ENCODE results near the gene RAB22A.

The RAB22A gene

DNA sequence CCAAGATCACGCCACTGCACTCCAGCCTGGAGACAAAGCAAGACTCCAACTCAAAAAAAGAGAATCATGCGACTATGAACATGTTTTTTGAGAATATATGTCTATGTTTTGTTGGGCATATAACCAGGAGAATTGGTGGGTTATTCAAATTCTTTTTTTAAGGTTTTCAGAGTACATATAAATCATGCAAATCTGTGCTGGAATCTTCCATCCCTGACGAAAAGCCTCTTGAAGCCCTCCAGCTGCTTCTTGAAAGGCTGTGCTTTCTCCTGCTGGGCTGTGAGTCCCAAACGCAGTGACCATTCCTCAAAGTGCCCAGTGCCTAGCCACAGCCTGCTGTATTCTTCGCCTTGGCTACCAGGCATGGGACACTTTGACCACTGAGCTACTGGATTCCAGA, 9.2 kb upstream of the RAB22A start:
- Histone ChIP-seq H3K27ac (ENCODE audit: low read depth, low read length) (no peak overlapping the region), H3K27me3 (ENCODE audit: control insufficient read depth in 1 of 2, insufficient read depth in 2 of 2, low read length in 2 of 2) (no peaks in the 10 kb centered on the region), H3K36me3 (ENCODE audit: control insufficient read depth in 1 of 2, insufficient read depth in 2 of 2, low read length in 2 of 2) (peaks cover 0 to 4% of the 10 kb centered on the region in 2 donors), H3K4me3 (ENCODE audit: low read depth in 1 of 2, low read length in 2 of 2) (no peak overlapping the region), H3K4me1 (ENCODE audit: control insufficient read depth in 1 of 2, insufficient read depth in 2 of 2, low read length in 2 of 2) (no peaks in the 10 kb centered on the region), H3K9me3 (ENCODE audit: control insufficient read depth in 1 of 2, low read length in 2 of 2) (no peaks in the 10 kb centered on the region), H3K9ac (ENCODE audit: low read depth in 1 of 2, low read length in 2 of 2) (no peak overlapping the region)

DNA sequence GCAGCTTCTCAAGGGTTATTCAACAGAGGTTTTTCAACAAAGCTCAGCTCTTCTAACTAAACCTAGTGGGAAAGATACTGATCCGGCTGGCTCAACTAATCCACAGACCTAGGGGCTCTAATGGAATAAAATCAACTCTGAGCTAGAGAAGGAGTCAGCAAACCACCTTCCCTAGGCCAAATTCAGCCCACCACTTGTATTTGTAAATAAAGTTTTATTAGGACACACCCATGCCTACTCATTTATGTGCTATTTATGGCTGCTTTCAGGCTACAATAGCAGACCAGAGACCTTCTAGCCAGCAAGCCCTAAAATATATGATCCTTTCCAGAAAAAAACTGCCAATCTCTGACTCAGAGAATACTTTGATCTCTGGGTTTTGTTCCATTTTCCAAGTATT, 6.0 kb upstream of the RAB22A start:
- no peak overlapping the region for H3K9ac ChIP-seq (ENCODE audit: low read depth in 1 of 2, low read length in 2 of 2)
- no peak overlapping the region for H3K4me3 ChIP-seq (ENCODE audit: low read depth in 1 of 2, low read length in 2 of 2)
- H3K27me3 ChIP-seq (ENCODE audit: control insufficient read depth in 1 of 2, insufficient read depth in 2 of 2, low read length in 2 of 2), result no peaks in the 10 kb centered on the region
- H3K9me3 ChIP-seq (ENCODE audit: control insufficient read depth in 1 of 2, low read length in 2 of 2), result no peaks in the 10 kb centered on the region
- peaks cover 0 to 4% of the 10 kb centered on the region in 2 donors for H3K36me3 ChIP-seq (ENCODE audit: control insufficient read depth in 1 of 2, insufficient read depth in 2 of 2, low read length in 2 of 2)
- H3K27ac ChIP-seq (ENCODE audit: low read depth, low read length), result no peak overlapping the region
- peaks cover 4 to 12% of the 10 kb centered on the region in 2 donors for H3K4me1 ChIP-seq (ENCODE audit: control insufficient read depth in 1 of 2, insufficient read depth in 2 of 2, low read length in 2 of 2)

DNA sequence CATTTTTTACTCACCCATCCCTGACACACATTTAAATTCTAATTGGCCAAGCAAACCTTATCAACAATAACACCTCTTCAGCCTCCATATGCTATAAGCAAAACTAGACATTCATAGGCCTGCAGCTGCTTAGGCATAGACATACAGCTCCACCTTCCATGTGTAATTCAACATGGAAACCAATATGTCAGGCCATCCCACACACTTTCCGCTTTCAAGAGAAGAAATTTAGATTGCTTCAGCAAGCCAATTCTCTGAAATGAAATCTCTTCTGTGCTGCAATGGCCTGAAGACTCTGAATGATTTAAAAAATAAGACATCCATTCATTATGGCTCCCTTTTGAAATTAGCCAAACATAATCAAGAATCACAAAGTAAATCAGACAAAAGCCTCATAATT, 4.5 kb upstream of the RAB22A start:
- H3K4me3 ChIP-seq (ENCODE audit: low read depth in 1 of 2, low read length in 2 of 2), result no peak overlapping the region
- H3K4me1 ChIP-seq (ENCODE audit: control insufficient read depth in 1 of 2, insufficient read depth in 2 of 2, low read length in 2 of 2), result peaks cover 7 to 12% of the 10 kb centered on the region in 2 donors
- H3K27ac ChIP-seq (ENCODE audit: low read depth, low read length), result no peak overlapping the region
- H3K36me3 ChIP-seq (ENCODE audit: control insufficient read depth in 1 of 2, insufficient read depth in 2 of 2, low read length in 2 of 2), result peaks cover 0 to 4% of the 10 kb centered on the region in 2 donors
- H3K9me3 ChIP-seq (ENCODE audit: control insufficient read depth in 1 of 2, low read length in 2 of 2), result no peaks in the 10 kb centered on the region
- H3K9ac ChIP-seq (ENCODE audit: low read depth in 1 of 2, low read length in 2 of 2), result no peak overlapping the region
- H3K27me3 ChIP-seq (ENCODE audit: control insufficient read depth in 1 of 2, insufficient read depth in 2 of 2, low read length in 2 of 2), result no peaks in the 10 kb centered on the region

DNA sequence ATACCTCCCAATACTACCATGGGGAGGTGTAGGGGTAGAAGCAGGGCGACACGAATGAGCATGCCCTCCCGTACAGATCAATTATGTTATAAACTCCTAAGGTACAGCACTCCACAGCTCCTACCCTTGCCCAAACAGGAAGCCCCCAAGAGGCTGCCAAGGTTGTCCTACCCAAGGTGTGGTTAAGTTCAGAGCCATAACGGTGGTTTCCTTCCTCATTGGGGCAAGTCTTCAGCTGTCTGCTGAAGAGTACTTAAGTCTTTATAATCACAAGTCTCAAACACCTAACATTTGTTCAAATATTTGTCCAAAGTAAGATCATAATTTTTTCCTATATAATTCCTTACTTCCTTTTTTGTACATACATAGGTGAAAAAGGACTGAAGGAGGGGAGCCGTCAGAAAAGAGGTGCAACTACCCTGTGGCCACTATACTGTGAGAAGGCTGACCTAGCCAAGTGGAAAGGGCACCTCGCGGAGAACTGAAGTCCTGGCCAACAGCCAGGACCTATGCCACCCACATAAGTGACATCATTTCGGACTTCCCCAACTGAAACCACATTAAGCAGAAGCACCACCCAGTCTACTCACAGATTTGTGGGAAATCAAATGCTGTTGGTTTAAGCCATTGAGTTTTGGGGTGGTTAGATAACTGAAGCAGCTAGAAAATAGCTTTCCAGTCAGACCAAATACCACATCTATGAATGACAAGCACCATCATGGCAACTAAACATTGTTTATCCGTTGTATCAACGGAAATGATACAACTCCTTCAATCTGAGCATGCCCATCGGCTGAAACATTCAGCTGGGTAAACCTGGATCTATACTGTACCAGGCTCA, 2.9 kb upstream of the RAB22A start:
- Histone ChIP-seq H3K27ac (ENCODE audit: low read depth, low read length) (no peak overlapping the region), H3K36me3 (ENCODE audit: control insufficient read depth in 1 of 2, insufficient read depth in 2 of 2, low read length in 2 of 2) (peaks cover 0 to 3% of the 10 kb centered on the region in 2 donors), H3K27me3 (ENCODE audit: control insufficient read depth in 1 of 2, insufficient read depth in 2 of 2, low read length in 2 of 2) (no peaks in the 10 kb centered on the region), H3K9ac (ENCODE audit: low read depth in 1 of 2, low read length in 2 of 2) (no peak overlapping the region), H3K4me3 (ENCODE audit: low read depth in 1 of 2, low read length in 2 of 2) (peak overlapping the region in 1 of 2 donors; percentile 10), H3K4me1 (ENCODE audit: control insufficient read depth in 1 of 2, insufficient read depth in 2 of 2, low read length in 2 of 2) (peaks cover 10 to 22% of the 10 kb centered on the region in 2 donors), H3K9me3 (ENCODE audit: control insufficient read depth in 1 of 2, low read length in 2 of 2) (no peaks in the 10 kb centered on the region)

DNA sequence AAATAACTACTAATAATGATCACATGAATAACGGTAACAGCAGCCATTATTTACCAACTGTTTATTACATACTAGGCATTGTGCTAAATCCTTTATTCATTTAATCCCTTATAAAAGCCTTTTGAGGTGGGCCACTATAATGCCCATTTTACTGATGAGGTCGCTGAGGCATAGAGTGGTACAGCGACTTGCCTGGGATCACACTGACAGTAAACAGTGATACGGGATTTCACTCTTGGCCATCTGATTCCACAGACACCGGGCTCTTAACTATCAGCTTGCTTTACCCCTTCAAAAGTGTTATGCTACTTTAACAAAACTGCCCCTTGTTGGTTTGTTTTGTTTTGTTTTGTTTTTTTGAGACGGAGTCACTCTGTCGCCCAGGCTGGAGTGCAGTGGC, 2.2 kb upstream of the RAB22A start:
- no peaks in the 10 kb centered on the region for H3K9me3 ChIP-seq (ENCODE audit: control insufficient read depth in 1 of 2, low read length in 2 of 2)
- H3K27me3 ChIP-seq (ENCODE audit: control insufficient read depth in 1 of 2, insufficient read depth in 2 of 2, low read length in 2 of 2), result no peaks in the 10 kb centered on the region
- no peak overlapping the region for H3K9ac ChIP-seq (ENCODE audit: low read depth in 1 of 2, low read length in 2 of 2)
- peak overlapping the region in 1 of 2 donors; percentile 10 for H3K4me3 ChIP-seq (ENCODE audit: low read depth in 1 of 2, low read length in 2 of 2)
- no peak overlapping the region for H3K27ac ChIP-seq (ENCODE audit: low read depth, low read length)
- H3K36me3 ChIP-seq (ENCODE audit: control insufficient read depth in 1 of 2, insufficient read depth in 2 of 2, low read length in 2 of 2), result peaks cover 0 to 3% of the 10 kb centered on the region in 2 donors
- H3K4me1 ChIP-seq (ENCODE audit: control insufficient read depth in 1 of 2, insufficient read depth in 2 of 2, low read length in 2 of 2), result peaks cover 15 to 22% of the 10 kb centered on the region in 2 donors

DNA sequence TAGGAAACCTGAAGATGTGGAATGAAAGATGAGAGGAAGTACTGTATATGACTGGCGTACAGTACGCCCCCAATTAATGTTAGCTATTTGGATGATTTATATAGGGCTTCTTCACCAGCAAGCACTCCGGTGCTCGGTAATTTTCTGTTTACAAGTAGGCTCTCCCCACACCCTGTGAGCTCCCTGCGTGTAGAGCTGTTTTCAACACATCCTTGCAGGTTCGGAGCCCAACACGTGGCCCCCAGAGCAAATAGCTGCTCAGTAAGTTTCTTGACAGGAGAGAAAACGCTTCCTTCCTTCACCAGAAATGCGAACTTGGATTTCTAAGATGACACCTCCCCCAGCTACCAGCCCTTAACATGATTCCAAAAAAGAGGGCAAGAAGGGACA, 1.2 kb upstream of the RAB22A start:
- Histone ChIP-seq H3K4me3 (ENCODE audit: low read depth in 1 of 2, low read length in 2 of 2) (peak overlapping the region; percentile 79 to 83), H3K36me3 (ENCODE audit: control insufficient read depth in 1 of 2, insufficient read depth in 2 of 2, low read length in 2 of 2) (peaks cover 3 to 8% of the 10 kb centered on the region in 2 donors), H3K4me1 (ENCODE audit: control insufficient read depth in 1 of 2, insufficient read depth in 2 of 2, low read length in 2 of 2) (peaks cover 15 to 22% of the 10 kb centered on the region in 2 donors), H3K9me3 (ENCODE audit: control insufficient read depth in 1 of 2, low read length in 2 of 2) (no peaks in the 10 kb centered on the region), H3K27ac (ENCODE audit: low read depth, low read length) (no peak overlapping the region), H3K9ac (ENCODE audit: low read depth in 1 of 2, low read length in 2 of 2) (peak overlapping the region; percentile 15 to 70), H3K27me3 (ENCODE audit: control insufficient read depth in 1 of 2, insufficient read depth in 2 of 2, low read length in 2 of 2) (no peaks in the 10 kb centered on the region)

DNA sequence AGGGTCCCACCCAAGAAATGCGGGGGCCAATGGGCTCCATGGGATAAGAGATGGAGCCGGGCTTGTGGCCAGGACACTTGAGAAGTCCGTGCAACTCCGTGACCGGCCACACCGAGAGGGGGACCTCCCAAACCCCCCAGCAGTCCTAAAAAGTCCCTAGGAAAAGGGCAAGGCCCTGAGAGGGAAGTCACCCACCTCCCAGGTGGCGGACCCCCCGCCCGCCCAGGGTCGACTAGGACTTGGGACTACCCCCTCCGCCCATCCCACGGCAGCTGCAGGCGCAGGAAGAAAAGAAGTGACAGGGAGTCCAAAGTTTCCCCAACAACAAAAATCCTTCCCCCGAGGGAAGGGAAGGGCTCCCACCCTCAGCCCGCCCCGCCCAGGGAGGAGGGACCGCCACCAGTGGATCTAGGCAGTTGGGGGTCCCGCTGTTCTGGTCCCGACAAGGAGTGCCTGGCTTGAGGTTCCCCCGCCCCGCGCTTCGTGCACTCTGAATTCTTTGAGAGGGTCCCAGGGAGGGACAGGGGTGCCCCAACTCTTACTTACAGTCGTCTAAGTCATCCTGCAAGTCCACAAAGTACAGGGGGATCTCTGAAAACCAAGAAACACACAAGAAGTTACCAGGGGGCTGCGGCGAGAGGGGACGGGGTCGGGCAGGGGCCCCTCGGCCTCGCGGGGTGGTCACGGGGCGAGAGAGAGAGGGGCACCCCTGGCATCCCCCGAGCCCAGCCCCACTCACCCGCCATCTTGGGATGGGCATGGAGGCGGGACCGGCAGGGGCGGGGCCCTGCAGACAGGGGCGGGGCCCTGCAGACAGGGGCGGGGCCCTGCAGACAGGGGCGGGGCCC, 611 bp upstream of the RAB22A start:
- H3K4me1 ChIP-seq (ENCODE audit: control insufficient read depth in 1 of 2, insufficient read depth in 2 of 2, low read length in 2 of 2), result peaks cover 15 to 22% of the 10 kb centered on the region in 2 donors
- peak overlapping the region; percentile 15 to 70 for H3K9ac ChIP-seq (ENCODE audit: low read depth in 1 of 2, low read length in 2 of 2)

DNA sequence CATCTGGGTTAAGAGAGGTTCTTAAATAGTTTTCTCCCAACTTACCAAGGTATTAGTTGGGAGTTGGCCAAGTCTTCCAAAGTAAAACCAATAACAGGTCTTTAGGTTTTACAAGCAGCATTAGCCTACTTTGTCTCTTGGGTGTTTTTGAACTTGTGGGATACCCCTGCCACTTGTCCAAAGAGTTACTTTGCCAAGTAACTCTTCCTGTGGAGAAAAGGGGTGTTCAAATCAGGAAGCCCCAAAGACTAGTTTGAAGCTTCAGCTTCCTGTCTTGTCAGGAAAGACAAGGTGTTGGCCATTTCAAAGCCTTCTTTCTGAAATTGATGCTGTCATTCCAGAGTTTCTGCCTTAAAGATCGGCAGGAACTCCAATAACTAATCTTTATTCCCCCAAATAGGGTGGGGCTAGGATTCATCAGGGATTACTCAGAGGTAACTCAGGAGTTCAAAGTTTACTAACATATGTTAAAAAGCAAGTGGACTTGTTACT, 822 bp downstream of the RAB22A start:
- Histone ChIP-seq H3K9me3 (ENCODE audit: control insufficient read depth in 1 of 2, low read length in 2 of 2) (no peaks in the 10 kb centered on the region), H3K36me3 (ENCODE audit: control insufficient read depth in 1 of 2, insufficient read depth in 2 of 2, low read length in 2 of 2) (peaks cover 6 to 22% of the 10 kb centered on the region in 2 donors), H3K4me1 (ENCODE audit: control insufficient read depth in 1 of 2, insufficient read depth in 2 of 2, low read length in 2 of 2) (peaks cover 15 to 22% of the 10 kb centered on the region in 2 donors), H3K27ac (ENCODE audit: low read depth, low read length) (no peak overlapping the region), H3K27me3 (ENCODE audit: control insufficient read depth in 1 of 2, insufficient read depth in 2 of 2, low read length in 2 of 2) (no peaks in the 10 kb centered on the region), H3K4me3 (ENCODE audit: low read depth in 1 of 2, low read length in 2 of 2) (peak overlapping the region; percentile 78 to 86), H3K9ac (ENCODE audit: low read depth in 1 of 2, low read length in 2 of 2) (peak overlapping the region; percentile 54 to 77)

More for the DNA sequence above, 611 bp upstream of the RAB22A start:
- no peaks in the 10 kb centered on the region for H3K27me3 ChIP-seq (ENCODE audit: control insufficient read depth in 1 of 2, insufficient read depth in 2 of 2, low read length in 2 of 2)
- H3K4me3 ChIP-seq (ENCODE audit: low read depth in 1 of 2, low read length in 2 of 2), result peak overlapping the region; percentile 79 to 83
- peak overlapping the region; percentile 30 for H3K27ac ChIP-seq (ENCODE audit: low read depth, low read length)
- H3K9me3 ChIP-seq (ENCODE audit: control insufficient read depth in 1 of 2, low read length in 2 of 2), result no peaks in the 10 kb centered on the region
- H3K36me3 ChIP-seq (ENCODE audit: control insufficient read depth in 1 of 2, insufficient read depth in 2 of 2, low read length in 2 of 2), result peaks cover 6 to 13% of the 10 kb centered on the region in 2 donors

DNA sequence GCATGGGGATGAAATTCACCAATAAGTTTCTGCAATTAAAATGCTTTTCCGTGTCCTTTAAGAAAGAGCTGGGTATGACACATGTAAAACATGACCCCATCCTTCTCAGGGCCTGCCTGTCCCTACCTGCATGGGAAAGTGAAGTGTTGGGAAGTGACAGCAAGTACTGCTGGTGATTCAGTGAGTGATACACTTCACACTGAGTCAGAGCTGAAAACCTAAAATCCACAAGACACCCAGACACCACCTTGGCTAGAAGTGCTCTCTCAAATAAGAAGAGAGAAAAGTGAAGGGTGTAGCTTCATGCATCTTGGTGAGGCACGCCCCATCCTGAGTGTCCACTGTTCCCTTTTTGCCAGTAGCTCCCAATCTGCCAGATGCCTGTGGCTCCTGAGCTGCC, 3.3 kb downstream of the RAB22A start:
- no peaks in the 10 kb centered on the region for H3K27me3 ChIP-seq (ENCODE audit: control insufficient read depth in 1 of 2, insufficient read depth in 2 of 2, low read length in 2 of 2)
- H3K4me1 ChIP-seq (ENCODE audit: control insufficient read depth in 1 of 2, insufficient read depth in 2 of 2, low read length in 2 of 2), result peaks cover 14 to 15% of the 10 kb centered on the region in 2 donors
- H3K9ac ChIP-seq (ENCODE audit: low read depth in 1 of 2, low read length in 2 of 2), result no peak overlapping the region
- no peak overlapping the region for H3K27ac ChIP-seq (ENCODE audit: low read depth, low read length)
- H3K36me3 ChIP-seq (ENCODE audit: control insufficient read depth in 1 of 2, insufficient read depth in 2 of 2, low read length in 2 of 2), result peaks cover 13 to 38% of the 10 kb centered on the region in 2 donors
- no peaks in the 10 kb centered on the region for H3K9me3 ChIP-seq (ENCODE audit: control insufficient read depth in 1 of 2, low read length in 2 of 2)
- H3K4me3 ChIP-seq (ENCODE audit: low read depth in 1 of 2, low read length in 2 of 2), result no peak overlapping the region

DNA sequence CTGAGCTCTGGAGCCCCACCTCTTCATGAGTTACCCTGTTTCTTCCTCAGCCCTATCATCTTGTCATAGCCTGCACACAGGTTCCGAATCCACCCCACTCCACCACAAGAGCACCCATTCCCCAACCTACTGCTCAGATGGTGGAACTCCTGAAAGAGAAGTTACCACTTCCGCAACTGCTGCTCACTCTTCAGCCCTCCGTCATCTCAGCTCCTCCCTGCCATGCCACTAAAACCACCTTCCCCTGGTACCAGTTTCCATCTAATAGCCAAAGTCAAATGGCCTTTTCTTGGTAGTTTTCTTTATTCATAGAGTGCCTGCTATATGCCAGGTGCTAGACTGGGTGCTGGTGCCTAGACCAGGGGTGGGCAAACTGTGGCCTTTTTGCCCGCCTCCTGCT, 3.9 kb downstream of the RAB22A start:
- Histone ChIP-seq H3K9me3 (ENCODE audit: control insufficient read depth in 1 of 2, low read length in 2 of 2) (no peaks in the 10 kb centered on the region), H3K9ac (ENCODE audit: low read depth in 1 of 2, low read length in 2 of 2) (no peak overlapping the region), H3K27me3 (ENCODE audit: control insufficient read depth in 1 of 2, insufficient read depth in 2 of 2, low read length in 2 of 2) (no peaks in the 10 kb centered on the region), H3K36me3 (ENCODE audit: control insufficient read depth in 1 of 2, insufficient read depth in 2 of 2, low read length in 2 of 2) (peaks cover 13 to 39% of the 10 kb centered on the region in 2 donors), H3K4me3 (ENCODE audit: low read depth in 1 of 2, low read length in 2 of 2) (no peak overlapping the region), H3K27ac (ENCODE audit: low read depth, low read length) (no peak overlapping the region), H3K4me1 (ENCODE audit: control insufficient read depth in 1 of 2, insufficient read depth in 2 of 2, low read length in 2 of 2) (peaks cover 12% of the 10 kb centered on the region in 2 donors)

Data from duodenal mucosa (tissue), 2 donors.